Measurements from ENCODE around the gene RTL10. TPM values are rescaled to one million over a fixed set of nuclear protein-coding genes. Genes with fewer than 3 reads are reported as not detected.

RTL10 gene
- total RNA-seq, 2 donors from 2014 or later = 20.6 to 22.2 TPM

GRCh38 chr22:19891317-19892256, 36.9 kb upstream of the RTL10 start:
- Histone ChIP-seq H3K9me3 (ENCODE audit: control insufficient read depth, low read length) (no peaks in the 10 kb centered on the region), H3K4me1 (ENCODE audit: control insufficient read depth, insufficient read depth, low read length) (peaks cover 19% of the 10 kb centered on the region), H3K36me3 (ENCODE audit: control insufficient read depth, insufficient read depth, low read length) (no peaks in the 10 kb centered on the region), H3K9ac (ENCODE audit: extremely low read depth, low read length, poor library complexity, severe bottlenecking) (no peak overlapping the region), H3K27me3 (ENCODE audit: control insufficient read depth, insufficient read depth, low read length, poor library complexity, severe bottlenecking) (peaks cover 38% of the 10 kb centered on the region), H3K4me3 (ENCODE audit: low read length) (no peak overlapping the region), H3K27ac (ENCODE audit: low read depth, low read length) (peak overlapping the region; percentile 76)
- WGBS, 2 experiments (ENCODE audit: insufficient coverage in 1 of 2, insufficient read length in 1 of 2) = 40 to 44% methylated on average over 25 to 32 of the region's 32 CpGs
- H3K27me3 Mint-ChIP-seq (ENCODE audit: insufficient read depth) = peaks cover 39% of the 10 kb centered on the region
- no peak overlapping the region for H3K4me3 Mint-ChIP-seq
- H3K36me3 Mint-ChIP-seq (ENCODE audit: low read depth) = no peaks in the 10 kb centered on the region
- TF ChIP-seq CTCF (conservative IDR thresholded peaks at IDR 0.05) = no peak
- H3K4me1 Mint-ChIP-seq = peaks cover 16% of the 10 kb centered on the region
- no peaks in the 10 kb centered on the region for H3K9me3 Mint-ChIP-seq
- DNase-seq = peak; percentile 90
- peak overlapping the region; percentile 52 for H3K27ac Mint-ChIP-seq

- Mint-ChIP-seq H3K36me3 (ENCODE audit: low read depth) (no peaks in the 10 kb centered on the region), H3K4me1 (peaks cover 16% of the 10 kb centered on the region), H3K4me3 (no peak overlapping the region), H3K27me3 (ENCODE audit: insufficient read depth) (peaks cover 39% of the 10 kb centered on the region), H3K27ac (peak overlapping the region; percentile 52), H3K9me3 (no peaks in the 10 kb centered on the region)
- Histone ChIP-seq H3K27ac (ENCODE audit: low read depth, low read length) (peak overlapping the region; percentile 60), H3K4me3 (ENCODE audit: low read length) (no peak overlapping the region), H3K36me3 (ENCODE audit: control insufficient read depth, insufficient read depth, low read length) (no peaks in the 10 kb centered on the region), H3K4me1 (ENCODE audit: control insufficient read depth, insufficient read depth, low read length) (peaks cover 19% of the 10 kb centered on the region), H3K9ac (ENCODE audit: extremely low read depth, low read length, poor library complexity, severe bottlenecking) (no peak overlapping the region), H3K9me3 (ENCODE audit: control insufficient read depth, low read length) (no peaks in the 10 kb centered on the region), H3K27me3 (ENCODE audit: control insufficient read depth, insufficient read depth, low read length, poor library complexity, severe bottlenecking) (peaks cover 38% of the 10 kb centered on the region)
- TF ChIP-seq CTCF (conservative IDR thresholded peaks at IDR 0.05) = no peak
- DNase-seq = no peak
- WGBS, 2 experiments (ENCODE audit: insufficient coverage in 1 of 2, insufficient read length in 1 of 2) = 89 to 94% methylated on average over 13 to 20 of the region's 20 CpGs
These were observed 36.0 kb upstream of the RTL10 start for GRCh38 chr22:19890502-19891316.

DNA sequence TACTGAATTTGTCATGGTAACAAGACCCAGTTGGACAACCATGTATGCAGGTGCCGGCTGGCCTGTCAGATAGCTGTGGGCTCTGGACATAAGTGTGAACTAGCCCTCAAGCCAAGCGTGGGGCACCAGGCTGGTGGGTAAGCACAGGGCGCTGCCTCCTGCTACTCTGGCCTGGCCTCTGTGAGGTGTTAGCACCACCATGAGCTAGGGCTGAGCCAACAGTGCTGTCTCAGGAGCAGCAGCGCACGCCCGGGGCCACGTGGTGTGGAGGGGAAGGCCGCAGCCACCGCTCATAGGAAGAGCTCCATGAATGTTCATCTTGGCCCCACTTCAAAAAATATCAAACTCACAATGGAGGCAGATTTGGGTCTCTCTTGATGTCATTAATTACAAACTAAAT, 35.3 kb upstream of the RTL10 start:
- peaks cover 19% of the 10 kb centered on the region for H3K4me1 ChIP-seq (ENCODE audit: control insufficient read depth, insufficient read depth, low read length)
- 88 to 95% methylated on average over 7 to 9 of the region's 9 CpGs for WGBS, 2 experiments (ENCODE audit: insufficient coverage in 1 of 2, insufficient read length in 1 of 2)
- H3K36me3 Mint-ChIP-seq (ENCODE audit: low read depth) = no peaks in the 10 kb centered on the region

More for the DNA sequence above, 35.3 kb upstream of the RTL10 start:
- H3K9me3 Mint-ChIP-seq = no peaks in the 10 kb centered on the region
- Histone ChIP-seq H3K4me3 (ENCODE audit: low read length) (no peak overlapping the region), H3K9me3 (ENCODE audit: control insufficient read depth, low read length) (no peaks in the 10 kb centered on the region), H3K27me3 (ENCODE audit: control insufficient read depth, insufficient read depth, low read length, poor library complexity, severe bottlenecking) (peaks cover 38% of the 10 kb centered on the region), H3K36me3 (ENCODE audit: control insufficient read depth, insufficient read depth, low read length) (no peaks in the 10 kb centered on the region), H3K9ac (ENCODE audit: extremely low read depth, low read length, poor library complexity, severe bottlenecking) (no peak overlapping the region), H3K27ac (ENCODE audit: low read depth, low read length) (no peak overlapping the region)
- no peak overlapping the region for H3K4me3 Mint-ChIP-seq
- DNase-seq = no peak
- no peak overlapping the region for H3K27ac Mint-ChIP-seq
- H3K27me3 Mint-ChIP-seq (ENCODE audit: insufficient read depth) = peaks cover 39% of the 10 kb centered on the region
- peaks cover 16% of the 10 kb centered on the region for H3K4me1 Mint-ChIP-seq
- no peak for TF ChIP-seq CTCF (conservative IDR thresholded peaks at IDR 0.05)
